NCI-H226 (cell line): ENCODE results near the gene ACOT11.

ENCODE experiments used
- DNase-seq: peaks from one replicate; pipeline ENCODE4 v3.0.0-alpha.2; 2015

The ACOT11 gene

GRCh38 chr1:54566438-54567141, 18.6 kb downstream of the ACOT11 start:
- DNase-seq = no peak

GRCh38 chr1:54567961-54568360, 19.9 kb downstream of the ACOT11 start:
- DNase-seq = no peak

- no peak for DNase-seq
Measured at GRCh38 chr1:54569339-54569738, 21.3 kb downstream of the ACOT11 start.

DNA sequence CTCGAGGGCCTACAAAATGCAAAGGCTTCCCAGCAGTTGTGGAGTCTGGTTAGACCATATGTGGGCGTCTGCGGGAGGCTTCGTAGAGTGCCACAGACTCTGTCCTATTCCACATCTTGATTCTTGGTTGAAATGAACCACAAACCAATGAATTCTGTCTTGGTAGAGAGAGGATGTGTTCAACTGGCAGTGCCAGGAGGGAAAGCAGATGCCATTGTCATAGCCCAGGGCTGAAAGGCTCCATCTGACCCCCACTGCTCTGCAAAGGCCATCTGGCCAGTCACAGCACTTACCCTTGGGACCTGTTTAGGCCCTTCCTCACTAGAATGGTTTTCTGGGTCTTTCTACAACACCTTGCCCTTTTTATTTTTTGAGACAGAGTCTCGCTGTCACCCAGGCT, 22.1 kb downstream of the ACOT11 start:
- no peak for DNase-seq

GRCh38 chr1:54571326-54571725, 23.3 kb downstream of the ACOT11 start:
- DNase-seq = no peak

DNA sequence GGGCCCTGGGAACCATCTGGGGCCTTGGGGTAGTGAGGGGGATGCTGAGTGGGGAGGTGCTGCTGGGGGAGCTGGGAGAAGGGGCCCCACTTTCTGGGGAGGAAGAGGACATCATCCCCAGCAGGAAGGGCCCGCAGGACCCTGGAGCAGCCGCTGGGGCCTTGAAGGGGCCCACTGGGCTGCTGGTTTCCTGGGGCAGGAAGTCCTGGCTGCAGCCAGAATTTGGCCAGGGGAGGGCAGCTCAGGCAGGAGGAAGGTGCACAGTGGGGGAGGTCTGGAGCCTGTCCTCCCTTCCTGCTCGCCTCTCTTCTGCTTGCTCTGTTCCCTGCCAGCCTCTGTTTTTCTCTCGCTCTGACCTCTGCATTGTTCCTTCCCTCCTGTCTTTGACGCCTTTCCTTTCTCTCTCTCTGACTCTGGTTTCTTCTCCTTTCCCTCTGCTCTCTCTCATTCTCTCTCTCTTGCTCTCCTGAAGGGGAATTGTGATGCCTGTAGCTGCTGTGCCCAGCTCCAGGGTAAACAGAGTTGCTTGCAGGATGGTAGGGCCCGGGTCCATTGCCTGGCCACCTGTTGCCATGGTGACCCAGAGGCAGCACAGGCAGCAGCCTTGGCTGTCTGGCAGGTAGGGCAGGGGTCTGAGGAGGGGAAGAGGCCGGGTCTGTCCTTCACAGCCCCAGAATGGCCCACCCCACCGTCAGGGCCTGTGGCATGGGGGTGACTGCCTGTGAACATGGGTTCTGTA, 23.9 kb downstream of the ACOT11 start:
- no peak for DNase-seq

GRCh38 chr1:54572542-54572850, 24.5 kb downstream of the ACOT11 start:
- no peak for DNase-seq

GRCh38 chr1:54574158-54574778, 26.2 kb downstream of the ACOT11 start:
- DNase-seq = no peak

DNA sequence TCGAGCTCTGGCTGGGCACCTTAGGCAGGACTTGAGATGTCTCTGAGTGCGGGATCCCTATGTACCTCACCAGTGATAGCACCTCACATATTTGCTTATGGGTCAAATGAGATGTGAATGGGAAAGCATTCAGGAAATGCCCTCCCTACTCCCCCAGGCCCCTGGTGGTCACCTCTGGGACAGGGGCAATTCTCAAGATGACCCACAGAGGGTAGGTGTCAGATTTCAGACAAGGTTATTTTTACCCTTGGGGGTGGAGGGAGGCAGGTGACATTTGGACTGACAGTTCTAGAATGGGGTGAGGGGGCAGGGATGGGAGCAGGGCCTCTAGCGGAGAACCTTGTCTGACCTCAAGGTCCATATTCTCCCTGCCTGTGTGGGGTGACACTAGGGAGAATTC, 27.1 kb downstream of the ACOT11 start:
- no peak for DNase-seq

DNA sequence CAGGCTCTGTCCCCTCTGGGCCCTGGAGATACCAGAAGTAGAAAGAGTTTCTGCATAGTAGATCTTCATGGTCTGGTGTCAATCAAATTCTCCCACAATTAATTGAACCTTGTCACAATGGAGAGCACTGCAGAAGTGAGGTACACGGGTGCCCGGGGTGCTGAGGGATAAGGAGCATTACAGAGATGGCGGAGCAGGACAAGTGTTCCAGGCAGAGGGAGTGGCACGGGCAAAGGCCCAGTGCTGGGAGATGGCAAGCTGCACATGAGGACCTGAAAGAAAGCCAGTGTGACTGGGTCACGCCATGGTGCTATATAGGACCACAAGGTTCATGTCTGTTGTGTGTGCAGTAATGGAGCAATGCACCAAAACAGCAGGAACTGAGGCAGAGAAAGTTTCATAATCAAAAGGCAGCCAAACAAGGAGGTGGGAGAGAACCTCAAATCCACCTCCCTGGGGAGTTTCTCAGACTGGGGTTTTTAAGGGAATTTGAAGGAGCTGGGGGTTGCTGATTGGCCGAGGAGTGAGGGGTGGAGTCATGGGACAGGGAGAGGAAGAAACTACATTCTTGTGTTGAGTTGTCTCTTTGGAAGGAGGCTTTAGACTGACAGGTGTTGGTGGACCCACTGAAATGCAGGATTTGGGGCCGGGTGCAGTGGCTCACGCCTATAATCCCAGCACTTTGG, 27.7 kb downstream of the ACOT11 start:
- DNase-seq = no peak

GRCh38 chr1:54577612-54578011, 29.6 kb downstream of the ACOT11 start:
- no peak for DNase-seq

- no peak for DNase-seq
Measured at GRCh38 chr1:54579337-54579781, 31.3 kb downstream of the ACOT11 start.

DNA sequence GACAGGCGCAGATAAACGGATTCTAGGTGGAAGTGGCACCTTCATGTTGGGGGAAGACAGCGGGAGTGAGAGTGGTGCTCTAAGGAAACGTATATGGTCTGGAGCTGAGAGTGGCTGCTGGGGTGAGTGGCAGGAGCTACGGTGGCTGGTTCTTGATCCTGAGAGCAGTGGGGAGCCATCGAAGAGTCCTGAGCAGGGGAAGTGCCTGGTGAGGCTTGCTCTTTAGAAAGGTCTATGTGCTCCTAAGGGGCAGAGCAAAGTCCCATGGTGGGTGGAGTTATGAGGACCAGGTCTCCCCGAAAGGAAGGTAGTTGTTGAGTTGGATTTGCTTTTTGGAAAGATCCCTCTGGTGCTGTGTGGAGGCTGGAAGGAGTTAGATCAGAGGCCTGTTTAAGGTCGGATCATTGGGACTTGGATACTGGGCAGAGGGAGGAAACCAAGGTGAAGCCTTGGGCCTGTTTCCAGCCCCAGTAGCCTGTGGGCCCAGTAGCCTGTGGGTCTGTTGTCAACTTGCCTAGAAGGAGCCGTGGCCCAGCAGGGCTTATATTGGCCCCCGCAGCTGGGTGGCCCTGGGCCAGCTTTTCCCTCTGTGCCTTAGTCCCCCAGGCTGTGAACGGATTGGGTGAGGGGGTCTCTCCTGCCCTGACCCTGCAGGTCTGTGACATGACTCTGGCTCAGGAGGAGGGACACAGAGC, 33.0 kb downstream of the ACOT11 start:
- no peak for DNase-seq

- DNase-seq = peak; percentile 96
Measured at GRCh38 chr1:54581621-54582035, 33.6 kb downstream of the ACOT11 start.

GRCh38 chr1:54582566-54583306, 34.7 kb downstream of the ACOT11 start:
- no peak for DNase-seq

GRCh38 chr1:54583307-54583686, 35.3 kb downstream of the ACOT11 start:
- no peak for DNase-seq

DNA sequence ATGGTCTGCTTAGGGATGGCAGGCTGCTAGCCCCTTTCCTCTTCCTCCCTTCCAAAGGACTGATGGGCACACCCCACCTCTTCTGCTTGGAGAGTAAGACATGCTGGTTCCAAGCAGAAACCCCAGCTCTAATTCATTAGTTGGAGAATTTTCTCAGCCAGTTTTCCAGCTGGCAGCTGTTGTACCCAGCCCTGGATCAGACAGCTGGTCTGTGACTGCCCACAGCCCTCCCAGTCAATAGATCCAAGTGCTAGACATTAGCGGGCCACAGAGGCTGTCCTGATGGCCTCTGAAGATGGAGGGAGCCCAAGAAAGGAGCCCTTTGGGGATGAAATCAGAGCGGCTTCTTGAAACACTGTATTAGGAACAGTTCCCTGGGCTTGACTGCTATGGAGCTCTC, 35.8 kb downstream of the ACOT11 start:
- DNase-seq = no peak

- DNase-seq = no peak
Measured at GRCh38 chr1:54584575-54584974, 36.5 kb downstream of the ACOT11 start.

GRCh38 chr1:54585181-54586066, 37.4 kb downstream of the ACOT11 start:
- DNase-seq = no peak

GRCh38 chr1:54588377-54588776, 40.3 kb downstream of the ACOT11 start:
- no peak for DNase-seq

DNA sequence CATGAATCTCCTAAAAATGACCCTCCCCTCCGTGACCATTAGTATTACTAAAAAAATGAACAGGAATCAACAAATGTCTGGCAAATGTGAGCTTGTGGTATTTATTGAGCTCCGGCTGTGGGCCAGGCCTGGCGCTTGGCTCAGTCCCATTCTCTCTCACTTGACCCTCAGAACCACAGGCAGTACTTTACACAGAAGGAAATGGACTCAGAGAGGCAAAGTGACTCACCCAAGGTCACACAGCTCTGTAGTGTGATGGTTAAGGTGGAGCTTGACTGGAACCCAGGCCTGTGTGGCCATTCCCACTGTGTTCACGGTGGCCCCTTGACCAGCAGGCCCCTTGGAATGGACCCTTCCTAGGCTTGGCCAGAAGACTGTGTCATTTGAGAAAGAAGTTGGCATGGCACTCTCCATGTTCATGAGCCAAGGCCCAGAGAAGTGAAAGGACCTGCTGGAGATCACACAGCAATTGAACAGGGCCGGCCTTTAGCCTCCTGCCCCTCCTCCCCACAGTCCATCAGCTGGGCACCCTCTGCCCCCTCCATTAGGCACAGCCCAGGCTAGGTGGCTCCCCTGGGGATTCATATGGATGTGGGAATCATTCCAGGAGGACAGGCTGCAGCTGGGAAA, 43.2 kb downstream of the ACOT11 start:
- DNase-seq = no peak
